Hypothalamus (tissue), 51 donors: ENCODE results near the gene RGPD3.
"Not testable (repeated sequence)": the region's sequence is repeated elsewhere in the genome, so short reads cannot be mapped to it uniquely, and the experiment has no call there.

Experiments used
- DNase-seq, 51 donors: peaks; one replicate each; lab custom pipeline; 2025; lab: John Stamatoyannopoulos, UW

Gene RGPD3

DNA sequence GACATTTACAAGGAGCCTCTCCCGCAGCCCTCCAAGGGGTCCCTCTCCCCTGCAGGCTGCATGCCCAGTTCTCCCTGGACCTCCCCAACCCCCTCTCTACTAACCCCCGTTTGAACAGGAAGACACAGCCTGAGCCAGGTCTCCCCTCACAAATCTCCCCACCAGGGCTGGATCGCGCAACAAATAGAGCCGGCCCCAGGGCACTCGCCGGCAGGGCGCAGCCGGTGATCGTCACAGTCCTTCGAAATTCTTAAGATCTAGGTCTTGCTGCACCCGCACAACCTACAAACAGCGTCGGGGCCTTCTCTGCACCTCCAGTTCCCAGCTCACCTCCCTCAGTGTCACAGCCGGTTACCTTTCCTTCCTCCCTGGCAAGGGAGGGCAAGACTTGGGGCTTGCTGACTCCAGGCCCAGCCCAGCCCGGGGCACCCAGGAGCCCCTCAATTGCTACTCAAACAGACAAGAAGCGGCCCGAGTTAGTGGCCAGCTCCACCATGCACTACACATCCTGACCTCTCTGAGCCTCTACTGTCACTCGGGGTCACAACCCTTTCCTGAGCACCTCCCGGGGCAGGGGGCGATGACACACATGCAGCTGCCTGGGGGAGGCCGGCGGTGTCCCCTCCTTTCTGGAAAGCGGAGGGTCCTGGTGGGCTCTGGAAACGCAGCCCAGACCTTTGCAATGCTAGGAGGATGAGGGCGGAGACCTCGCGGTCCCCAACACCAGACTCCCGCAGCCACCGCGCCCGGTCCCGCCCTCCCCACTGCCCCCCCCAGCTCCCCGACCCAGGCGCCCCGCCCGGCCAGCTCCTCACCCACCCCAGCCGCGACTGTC, 18.6 kb upstream of the RGPD3 start, which contains the start of gene CD8B2:
Gene CD8B2, plus strand, starts transcription at position 814 of the 835 bp plus-strand sequence. CDS start 63 bp downstream, outside the sequence.
- not testable (repeated sequence) for DNase-seq

DNA sequence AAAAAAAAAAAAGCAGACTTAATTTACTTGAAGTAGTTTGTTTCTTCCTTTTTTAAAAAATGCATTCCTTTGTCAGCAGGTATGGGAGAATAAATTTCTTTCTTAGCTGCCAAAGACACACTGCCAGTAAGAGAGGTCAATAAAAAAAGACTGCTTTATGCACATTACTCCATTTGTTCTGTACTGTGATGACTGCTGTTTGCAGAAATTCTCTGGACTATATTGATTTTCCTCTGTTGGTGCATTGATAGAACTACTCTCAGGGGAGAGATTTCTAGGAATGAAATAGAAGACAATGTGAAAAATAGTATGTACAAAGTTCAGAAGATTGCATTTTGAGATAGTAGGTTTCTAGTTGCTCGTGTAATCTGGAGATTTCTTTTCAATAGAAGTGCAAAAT, 11.3 kb upstream of the RGPD3 start:
- DNase-seq: not testable (repeated sequence)

DNA sequence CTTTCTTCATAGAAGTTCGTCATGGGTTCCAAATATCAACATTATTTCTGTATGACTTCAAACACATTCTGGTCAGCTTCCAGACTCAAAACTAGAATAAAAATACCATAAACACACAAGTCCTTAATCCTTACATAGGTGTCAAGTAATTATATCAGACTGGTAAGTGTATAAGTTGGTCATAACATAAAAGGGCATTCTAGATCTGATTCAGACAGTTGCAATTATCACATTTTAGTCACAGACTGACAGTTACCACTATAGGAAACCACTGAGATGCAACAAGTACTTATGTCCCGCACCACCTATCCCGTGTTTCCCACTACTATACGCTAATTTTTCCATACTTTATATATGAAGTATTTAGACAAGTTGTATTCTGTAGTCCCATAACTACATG, 9.4 kb upstream of the RGPD3 start:
- DNase-seq: not testable (repeated sequence)

DNA sequence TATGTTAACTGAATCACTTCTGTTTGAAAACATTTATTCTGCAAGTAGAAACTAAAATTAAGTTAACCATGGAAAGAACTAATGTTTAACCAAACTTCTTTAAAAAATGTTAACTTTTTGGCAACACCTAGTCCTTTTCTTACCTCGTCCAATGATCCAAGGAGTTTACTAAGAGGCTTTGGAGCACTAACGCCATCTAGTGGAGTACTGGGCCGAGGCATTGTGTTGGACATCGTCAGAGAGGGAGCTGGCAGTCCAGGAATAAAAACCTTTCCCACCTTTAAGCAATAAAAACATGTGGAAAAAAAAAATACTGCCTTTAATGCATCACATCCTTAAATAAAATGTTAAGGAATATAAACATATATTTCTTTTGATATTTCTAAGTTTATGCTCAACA, 2.4 kb upstream of the RGPD3 start:
- not testable (repeated sequence) for DNase-seq

DNA sequence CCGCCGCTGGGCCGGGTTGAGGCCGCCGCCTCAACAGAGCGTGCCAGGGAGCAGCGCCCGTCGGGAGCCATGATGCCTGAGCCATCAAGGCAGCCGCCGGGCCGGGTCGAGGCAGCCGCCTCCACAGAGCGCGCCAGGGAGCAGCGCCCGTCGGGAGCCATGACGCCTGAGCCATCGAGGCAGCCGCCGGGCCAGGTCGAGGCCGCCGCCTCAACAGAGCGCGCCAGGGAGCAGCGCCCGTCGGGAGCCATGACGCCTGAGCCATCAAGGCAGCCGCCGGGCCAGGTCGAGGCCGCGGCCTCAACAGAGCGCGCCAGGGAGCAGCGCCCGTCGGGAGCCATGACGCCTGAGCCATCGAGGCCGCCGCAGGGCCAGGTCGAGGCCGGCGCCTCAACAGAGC, 697 bp downstream of the RGPD3 start:
- DNase-seq: not testable (repeated sequence)

DNA sequence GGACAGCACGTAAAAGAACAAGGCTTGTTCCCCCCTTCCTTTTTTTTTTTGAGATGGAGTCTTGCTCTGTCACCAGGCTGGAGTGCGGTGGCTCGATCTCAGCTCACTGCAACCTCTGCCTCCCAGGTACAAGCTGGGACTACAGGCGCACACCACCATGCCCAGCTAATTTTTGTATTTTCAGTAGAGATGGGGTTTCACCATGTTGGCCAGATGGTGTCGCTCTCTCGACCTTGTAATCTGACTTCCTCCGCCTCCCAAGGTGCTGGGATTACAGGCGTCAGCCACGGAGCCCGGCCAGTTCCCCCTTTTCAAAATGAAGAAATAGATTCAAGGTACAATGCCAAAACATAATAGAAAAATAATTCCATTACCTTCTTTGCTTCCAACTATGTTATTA, 6.3 kb downstream of the RGPD3 start:
- not testable (repeated sequence) for DNase-seq

DNA sequence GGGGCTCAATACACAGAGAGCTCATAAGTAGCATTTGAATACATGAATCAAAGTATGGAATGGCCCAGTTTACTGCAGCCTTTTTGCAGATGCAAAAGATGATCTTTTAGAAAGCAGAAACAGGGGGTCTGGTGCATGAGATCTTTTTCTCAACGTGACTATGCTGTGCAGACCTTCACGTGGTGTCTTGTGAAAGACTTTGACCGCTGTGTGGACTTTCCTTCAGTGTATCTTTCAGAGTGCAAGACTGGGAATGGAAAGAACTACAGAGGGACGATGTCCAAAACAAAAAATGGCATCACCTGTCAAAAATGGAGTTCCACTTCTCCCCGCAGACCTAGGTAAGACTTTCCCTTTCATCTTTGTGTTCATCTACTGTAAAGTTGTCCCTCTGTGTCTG, 77.5 kb downstream of the RGPD3 start:
- not testable (repeated sequence) for DNase-seq

DNA sequence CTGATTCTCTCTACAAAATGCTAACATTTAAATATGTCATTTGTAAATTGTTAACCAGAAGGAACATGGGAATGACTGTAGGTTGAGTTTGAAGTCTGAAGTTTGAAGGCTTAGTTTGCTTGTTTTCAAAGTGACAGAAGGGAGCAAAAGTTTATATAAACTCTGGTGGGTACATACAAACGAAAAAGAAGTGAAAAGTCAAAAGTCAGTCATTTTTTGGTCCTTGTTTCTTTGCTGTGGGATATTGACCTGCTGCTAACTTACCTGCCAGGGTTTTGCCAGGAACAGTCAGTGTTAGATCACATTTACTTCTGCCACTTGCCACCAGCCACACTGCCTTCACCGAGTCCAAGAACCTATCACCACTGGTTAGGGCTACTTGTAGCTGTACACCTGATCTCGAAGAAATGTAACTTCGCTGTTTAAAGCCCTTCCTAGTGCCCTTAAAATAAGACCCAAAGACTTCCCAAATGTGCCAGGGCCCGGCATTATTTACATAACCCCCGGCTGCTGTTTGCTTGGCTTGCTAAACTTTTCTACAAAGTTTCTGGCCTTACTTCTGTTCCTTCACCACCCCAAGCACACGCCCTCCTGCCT, 79.3 kb downstream of the RGPD3 start:
- DNase-seq: not testable (repeated sequence)

DNA sequence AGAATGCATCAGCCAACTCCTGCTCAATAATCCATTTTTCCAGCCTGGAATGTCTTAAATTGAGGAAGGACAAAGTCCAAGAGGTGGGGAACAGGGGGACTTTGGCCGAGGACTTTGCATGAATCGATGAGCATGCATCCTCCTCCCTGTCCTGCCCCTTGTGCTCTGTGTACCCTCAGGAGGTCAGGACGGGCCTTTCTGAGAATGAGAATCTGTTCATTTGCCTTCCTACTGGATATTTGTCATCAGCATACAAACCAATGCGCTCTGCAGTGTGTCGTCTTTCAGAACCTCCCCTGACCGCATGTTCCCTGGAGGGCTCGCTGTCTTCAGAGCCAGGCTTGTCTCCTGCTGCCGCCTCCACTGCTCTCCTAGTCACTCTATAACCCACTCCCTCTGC, 83.7 kb downstream of the RGPD3 start:
- not testable (repeated sequence) for DNase-seq

DNA sequence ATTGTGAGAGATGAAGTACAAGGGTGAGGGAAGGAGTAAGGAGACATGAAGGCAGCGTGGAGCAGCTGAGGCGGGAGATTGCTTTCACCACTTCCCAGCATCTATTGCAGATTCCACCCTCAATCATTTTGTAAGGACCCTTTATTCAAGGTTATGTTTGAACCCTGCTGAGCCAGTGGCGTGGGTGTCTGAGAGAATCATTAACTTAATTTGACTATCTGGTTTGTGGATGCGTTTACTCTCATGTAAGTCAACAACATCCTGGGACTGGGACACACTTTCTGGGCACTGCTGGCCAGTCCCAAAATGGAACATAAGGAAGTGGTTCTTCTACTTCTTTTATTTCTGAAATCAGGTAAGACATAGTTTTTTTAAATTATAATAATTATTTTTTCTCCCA, 86.3 kb downstream of the RGPD3 start:
- not testable (repeated sequence) for DNase-seq

DNA sequence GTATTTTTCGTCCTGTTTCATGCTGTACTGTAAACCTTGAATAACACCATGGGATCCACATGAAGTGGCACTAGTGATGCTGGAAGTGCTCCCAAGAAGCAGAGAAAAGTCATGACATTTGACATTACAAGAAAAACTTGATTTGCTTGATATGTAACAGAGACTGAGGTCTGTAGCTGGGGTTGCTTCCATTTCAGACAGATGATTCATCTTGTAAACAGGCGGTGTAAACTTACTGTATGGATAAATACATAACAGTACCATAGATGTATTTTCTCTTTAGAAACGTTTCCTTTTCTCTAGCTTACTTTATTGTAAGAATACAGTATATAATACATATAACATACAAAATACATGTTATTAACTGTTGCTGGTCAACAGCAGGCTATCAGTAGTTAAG, 88.6 kb downstream of the RGPD3 start:
- not testable (repeated sequence) for DNase-seq

DNA sequence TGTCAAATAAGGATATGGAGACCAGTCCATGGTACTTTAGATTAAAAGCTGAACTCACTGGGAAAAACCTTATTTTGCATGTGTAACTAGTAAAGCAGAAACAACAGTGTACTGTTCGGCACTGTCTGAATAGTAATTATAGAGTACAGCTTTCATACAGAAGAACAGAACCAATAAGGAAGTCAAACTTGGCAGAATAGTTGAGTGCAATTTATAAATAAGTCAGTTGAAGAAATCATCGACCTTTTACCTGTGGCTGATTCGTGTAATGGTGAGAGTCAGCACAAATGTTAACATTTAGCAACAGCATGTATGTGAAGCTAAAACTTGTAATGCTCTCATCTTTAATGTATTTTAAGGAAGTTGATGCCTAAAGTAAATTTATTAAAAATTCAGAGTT, 99.0 kb downstream of the RGPD3 start:
- not testable (repeated sequence) for DNase-seq

DNA sequence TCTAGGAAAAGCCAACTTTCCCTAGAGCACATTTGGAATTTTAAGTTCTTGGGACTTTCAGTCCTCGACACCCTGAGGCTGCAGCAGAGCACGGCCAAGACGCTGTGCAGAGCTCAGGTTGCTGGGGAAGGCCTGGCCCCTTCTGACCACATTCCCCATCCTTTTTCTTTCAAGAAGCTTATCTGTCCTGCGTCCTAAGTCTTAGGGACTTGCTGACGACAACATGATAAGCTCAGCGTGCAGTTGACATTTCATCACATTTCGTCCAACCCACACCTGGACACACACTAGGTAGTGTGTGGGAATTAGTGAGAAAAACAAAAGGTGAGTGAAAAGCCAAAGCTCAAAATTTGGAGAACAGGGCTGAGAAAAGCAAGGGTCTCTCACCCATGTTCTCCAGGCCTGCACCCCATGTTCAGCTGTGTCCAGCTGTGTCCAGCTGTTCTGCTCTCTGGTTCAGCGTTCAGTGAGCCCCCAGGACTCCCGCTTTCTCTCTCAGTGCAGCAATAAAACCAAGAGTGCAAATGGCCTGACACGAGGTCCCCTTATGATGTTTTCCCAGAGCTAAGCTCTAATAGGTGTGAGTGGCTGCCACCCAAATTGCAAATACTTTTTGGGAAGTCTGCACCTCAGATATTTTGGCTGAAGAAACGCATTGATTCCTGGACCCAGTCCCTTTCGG, 101.9 kb downstream of the RGPD3 start:
- no peak for DNase-seq

DNA sequence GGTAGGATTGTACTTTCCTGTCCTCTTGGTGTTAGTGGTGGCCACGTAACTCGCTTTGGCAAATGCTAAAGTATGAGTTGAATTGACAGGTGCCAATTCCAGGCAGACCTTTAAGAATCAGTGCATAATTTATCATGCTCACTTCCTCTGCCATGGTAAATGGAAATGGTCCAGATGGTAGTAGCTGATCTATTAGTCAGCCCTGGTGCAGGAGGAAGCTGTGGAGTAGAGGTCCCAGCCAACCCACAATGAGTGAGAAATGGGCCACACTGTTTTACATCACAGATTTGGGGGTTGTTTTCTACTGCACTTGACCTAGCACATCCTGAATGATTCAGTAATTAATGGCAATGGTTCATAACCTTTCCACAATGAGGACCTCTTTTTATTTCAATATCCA, 104.4 kb downstream of the RGPD3 start:
- DNase-seq: no peak

DNA sequence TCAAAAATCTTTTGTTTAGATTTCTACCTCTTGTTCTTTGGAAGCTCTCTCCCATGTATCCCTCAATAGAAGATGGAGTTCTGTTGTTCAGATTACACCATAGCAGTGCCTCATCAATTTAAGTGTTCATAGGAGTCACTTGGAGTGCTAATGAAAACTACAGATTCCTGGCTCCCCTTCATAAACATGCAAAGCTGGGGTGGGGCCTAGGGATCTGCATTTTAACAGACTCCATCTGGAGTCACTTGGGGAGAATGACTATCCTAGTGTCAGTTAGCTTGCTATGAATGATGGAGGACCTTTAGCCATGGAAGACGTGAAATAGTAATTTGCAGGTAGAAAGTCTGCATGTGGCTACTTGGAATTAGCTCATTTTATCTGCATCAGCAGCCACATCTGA, 105.4 kb downstream of the RGPD3 start:
- no peak for DNase-seq

DNA sequence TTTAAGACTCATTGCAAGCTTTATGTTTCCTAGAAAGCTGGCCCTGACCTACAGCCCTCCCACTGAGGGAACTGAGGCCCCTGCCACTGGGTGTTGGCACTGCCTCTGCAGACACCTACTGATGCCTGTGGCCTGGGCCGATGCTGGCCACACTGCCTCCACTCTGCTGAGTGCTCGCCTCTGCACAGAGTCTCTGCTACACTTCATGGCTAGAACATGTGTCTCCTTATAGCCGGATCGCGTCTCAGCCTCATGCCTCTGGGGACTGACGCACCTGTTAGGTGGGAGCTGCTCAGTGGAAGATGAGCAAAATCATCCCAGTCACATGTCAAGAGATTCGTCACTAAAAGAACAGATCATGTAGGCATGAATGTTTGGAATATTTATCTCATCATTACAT, 108.7 kb downstream of the RGPD3 start:
- no peak for DNase-seq

DNA sequence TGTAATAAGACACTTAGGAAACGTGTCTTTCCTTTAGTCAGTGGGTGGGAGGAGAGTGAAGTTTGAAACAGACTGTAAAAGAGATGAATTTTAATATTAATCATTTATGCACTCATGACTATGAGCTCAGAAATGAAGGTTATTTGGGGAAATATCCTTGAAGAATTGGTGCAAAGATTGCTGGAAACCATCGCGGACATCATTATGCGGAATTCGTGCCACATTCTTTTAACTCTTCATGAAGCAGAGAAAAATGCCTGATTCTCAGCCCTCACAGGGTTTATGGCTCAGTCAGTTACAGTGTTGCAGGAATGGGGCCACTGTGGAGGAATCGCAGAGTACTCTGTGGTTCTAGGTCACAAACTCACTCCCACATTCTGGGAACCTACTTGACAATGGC, 109.7 kb downstream of the RGPD3 start:
- no peak for DNase-seq

DNA sequence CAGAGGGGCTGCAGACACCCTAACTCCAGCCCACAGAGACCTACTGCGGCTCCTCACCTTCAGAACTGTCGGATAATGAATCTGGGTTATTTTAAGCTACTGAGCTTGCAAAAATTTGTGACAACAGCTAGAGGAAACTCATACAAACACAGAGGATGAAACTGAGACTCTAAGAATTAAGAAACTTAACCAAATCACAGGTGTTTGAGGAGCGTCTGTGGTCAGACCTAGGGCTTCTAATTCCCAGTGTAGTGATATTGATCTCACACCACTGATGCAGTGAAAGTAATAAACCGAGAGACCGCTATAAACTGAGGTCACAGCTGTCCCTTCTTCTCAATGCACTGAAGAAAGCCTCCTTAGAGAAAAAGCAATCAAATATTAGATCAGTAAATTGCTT, 110.1 kb downstream of the RGPD3 start:
- no peak for DNase-seq

DNA sequence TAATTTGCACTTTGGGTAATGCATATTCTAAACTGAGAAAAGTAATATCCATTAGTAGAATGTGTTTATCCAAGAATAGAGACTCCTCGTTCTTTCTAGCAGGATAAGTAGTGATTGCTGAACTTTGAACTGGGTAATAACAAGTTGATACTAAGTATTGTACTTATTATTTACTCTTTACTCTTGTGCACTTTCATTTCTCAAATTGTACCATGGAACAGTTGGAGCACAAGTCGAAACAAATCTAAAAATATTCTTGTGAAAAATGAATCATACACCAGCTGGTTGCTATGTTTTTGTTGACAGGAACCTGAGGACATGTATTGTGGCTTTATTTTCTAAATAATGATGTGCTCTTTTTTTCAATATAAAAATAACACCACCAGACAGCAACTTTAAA, 111.9 kb downstream of the RGPD3 start:
- no peak for DNase-seq

DNA sequence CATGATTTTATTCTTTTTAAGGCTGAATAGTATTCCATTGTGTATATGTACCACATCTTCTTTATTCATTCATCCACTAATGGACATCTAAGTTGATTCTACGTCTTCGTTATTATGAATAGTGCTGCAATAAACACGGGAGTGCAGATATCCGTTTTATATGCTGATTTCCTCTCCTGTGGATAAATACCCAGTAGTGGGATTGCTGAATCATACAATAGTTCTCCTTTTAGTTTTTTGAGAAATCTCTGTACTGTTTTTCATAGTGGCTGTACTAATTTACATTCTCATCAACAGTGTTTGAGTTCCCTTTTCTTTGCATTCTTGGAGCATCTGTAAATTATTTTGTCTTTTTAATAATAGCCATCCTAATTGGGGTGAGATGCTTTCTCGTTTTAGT, 114.5 kb downstream of the RGPD3 start:
- DNase-seq: no peak

DNA sequence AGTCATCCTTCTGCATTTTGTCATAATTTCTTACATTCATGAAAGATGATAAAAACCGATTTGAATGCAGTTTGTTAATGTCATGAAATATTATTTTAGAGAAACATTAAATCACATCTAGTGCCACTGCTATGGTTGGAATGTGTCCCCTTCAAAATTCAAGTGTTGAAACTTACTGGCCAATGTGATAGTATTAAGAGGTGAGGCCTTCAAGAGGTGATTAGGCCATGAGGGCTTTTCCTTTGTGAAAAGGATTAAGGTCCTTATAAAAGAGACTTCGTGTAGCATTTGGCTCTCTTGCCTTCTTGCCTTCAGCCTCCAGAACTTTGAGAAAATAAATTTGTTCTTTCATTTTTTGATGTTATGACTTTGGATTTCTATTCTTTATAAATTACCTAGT, 117.2 kb downstream of the RGPD3 start:
- no peak for DNase-seq

DNA sequence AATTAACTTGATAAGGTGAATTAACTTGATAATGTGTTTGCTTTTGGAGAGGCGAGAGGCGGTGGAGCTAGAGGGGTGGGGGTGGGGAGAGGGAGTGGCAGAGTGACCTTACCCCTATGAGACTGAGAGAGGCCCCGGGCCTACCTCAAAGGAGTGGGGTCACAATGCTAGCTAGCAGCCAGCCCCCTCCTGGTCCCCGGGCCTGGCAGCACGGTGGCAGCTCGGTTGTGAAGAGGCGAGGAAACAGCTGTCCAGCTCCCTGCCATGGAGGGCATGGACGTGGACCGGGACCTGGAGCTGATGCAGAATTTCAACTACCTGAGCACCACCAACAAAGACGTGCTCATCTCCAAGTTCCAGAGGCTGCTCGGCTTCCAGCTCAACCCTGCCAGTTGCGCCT, 123.9 kb downstream of the RGPD3 start:
- DNase-seq: no peak
